Psoas muscle (tissue), 8 donors: ENCODE results near the gene HTR3C. TPM values are rescaled to one million over a fixed set of nuclear protein-coding genes. Genes with fewer than 3 reads are reported as not detected.

Experiments
- ATAC-seq, 4 donors: fragments of 200-7000 bp; cut with Tn5 transposase; one replicate each; pipeline ENCODE4 v1.9.1; 2020; ENCODE audit warnings: moderate library complexity in 3 of 4, mild to moderate bottlenecking in 2 of 4
- DNase-seq, 2 donors: peaks; one replicate each; pipeline ENCODE4 v3.0.0-alpha.2; 2020
- H3K27ac ChIP-seq: fragments of 200-600 bp; one replicate; pipeline ENCODE4 v1.8.0; 2022
- H3K27me3 ChIP-seq, 3 donors: fragments of 200-600 bp in 1 of 3; one replicate each; pipeline versions ENCODE4 v1.6.1 to v1.8.0; 2013 to 2022; ENCODE audit warnings: low read length in 2 of 3, mild to moderate bottlenecking in 2 of 3, moderate library complexity in 1 of 3; ENCODE audit not compliant: insufficient read depth in 3 of 3
- H3K36me3 ChIP-seq, 2 donors: fragments of 200-600 bp in 1 of 2; one replicate each; pipeline versions ENCODE4 v1.6.1 to v1.8.0; 2013 to 2022; ENCODE audit warnings: low read depth in 1 of 2, mild to moderate bottlenecking in 1 of 2, moderate library complexity in 1 of 2; ENCODE audit not compliant: insufficient read depth in 1 of 2
- H3K4me1 ChIP-seq: fragments of 200-600 bp; one replicate; pipeline ENCODE4 v1.8.0; 2022
- H3K4me3 ChIP-seq: fragments of 200-600 bp; one replicate; pipeline ENCODE4 v1.8.0; 2022; ENCODE audit warnings: mild to moderate bottlenecking
- H3K9me3 ChIP-seq: fragments of 200-600 bp; one replicate; pipeline ENCODE4 v1.8.0; 2022
- CTCF ChIP-seq: fragments of 200-600 bp; IDR thresholded peaks from one replicate; pipeline ENCODE4 v1.8.0; 2022; ENCODE audit warnings: antibody characterized with exemption
- WGBS, 3 donors: extraction: QIAGEN DNeasy Blood & Tissue Kit; methylation state at CpG; one replicate each; pipeline versions ENCODE4 v1.1.6 to v1.1.7; 2013; 5-methylcytosine and 5-hydroxymethylcytosine counted together
- intact Hi-C, 2 donors: fragments of 100-400 bp; cut with DNase I; formaldehyde crosslinking; loops; one replicate each; pipeline versions ENCODE4 v1.11.0 to v1.14.2; 2022
- polyA plus RNA-seq, 3 donors: library from polyadenylated mRNA; stranded (reverse); fragments of 200-250 nt; gene quantifications; one replicate each; pipeline ENCODE4 v1.2.3, GENCODE V29; 2013
- total RNA-seq, 4 donors: library from RNA; stranded (reverse); fragmentation: NEBNext Ultra II Directional in 2 of 4; extraction: Animal tissue kit (Norgen Biotek cat#: 25700) in 2 of 4; gene quantifications; one replicate each; pipeline versions ENCODE4 v1.2.1 to v1.2.4, GENCODE V29; 2021 to 2023
- donor health status: healthy with polysubstance abuse.
- donor health status: DM: no; HTN: no; CAD: no; lungs with moderate emphysema.
- donor health status: Bipolar disorder and iron deficiency.
- donor health status: healthy.
- donor health status: DM: yes; HTN: yes; CAD: no.
- donor health status: DM: no; HTN: no; CAD: no.
- donor health status: DM: no; HTN: no; CAD: no.
- donor health status: DM: yes; HTN: yes; CAD: no.

Gene HTR3C
- total and polyA plus RNA-seq, 7 donors: not detected

GRCh38 chr3:184016169-184016570 lies 36.7 kb upstream of the HTR3C start:
- TF ChIP-seq CTCF: no peak
- H3K4me1 ChIP-seq: peaks cover 37% of the 10 kb centered on the region
- no peak for DNase-seq
- H3K27me3 ChIP-seq: no peaks in the 10 kb centered on the region
- H3K9me3 ChIP-seq: no peaks in the 10 kb centered on the region
- H3K36me3 ChIP-seq: peaks cover 0 to 30% of the 10 kb centered on the region in 2 donors
- peak overlapping the region; percentile 96 for H3K4me3 ChIP-seq
- ATAC-seq: peak in 2 of 4 donors; percentile 6 to 13
- intact Hi-C loops: loop anchor here (2.0 to 10.0 kb wide), 5 partner anchors 39 to 159 kb away; partner anchors contain the start of gene AP2M1 (in 1 of the 2)
- WGBS, 3 donors: 22 to 53% (median 28%) methylated on average over 5 of the region's 5 CpGs
- H3K27ac ChIP-seq: peak overlapping the region; percentile 89

GRCh38 chr3:184016811-184017671 lies 35.8 kb upstream of the HTR3C start:
- H3K4me3 ChIP-seq: peak overlapping the region; percentile 96
- H3K4me1 ChIP-seq: peaks cover 33% of the 10 kb centered on the region
- intact Hi-C loops: loop anchor here (1.0 to 10.0 kb wide), 6 partner anchors 38 to 158 kb away; partner anchors contain the start of gene AP2M1 (in 1 of the 2)
- WGBS, 3 donors: 4 to 9% (median 7%) methylated on average over 54 to 57 of the region's 57 CpGs
- ATAC-seq: peak; percentile 83 to 89 (median 88)
- DNase-seq: peak; percentile 73 to 82
- peak overlapping the region; percentile 89 for H3K27ac ChIP-seq
- peaks cover 0 to 22% of the 10 kb centered on the region in 2 donors for H3K36me3 ChIP-seq
- H3K27me3 ChIP-seq: no peaks in the 10 kb centered on the region
- H3K9me3 ChIP-seq: no peaks in the 10 kb centered on the region
- TF ChIP-seq CTCF: peak; percentile 90

GRCh38 chr3:184017672-184018423 lies 35.0 kb upstream of the HTR3C start, which contains the start of gene ABCC5:
ABCC5 (minus strand) TSS chr3:184017884; CDS start chr3:184014392, 3,492 bp downstream.
- peaks cover 25% of the 10 kb centered on the region for H3K4me1 ChIP-seq
- no peak for TF ChIP-seq CTCF
- intact Hi-C loops: loop anchor here (1.0 to 10.0 kb wide), 6 partner anchors 39 to 157 kb away; partner anchors contain the start of gene AP2M1 (in 1 of the 2)
- H3K9me3 ChIP-seq: no peaks in the 10 kb centered on the region
- peak; percentile 91 to 94 (median 94) for ATAC-seq
- peak; percentile 94 to 97 for DNase-seq
- peak within 1 kb of the TSS; percentile 96 for H3K4me3 ChIP-seq
- WGBS, 3 donors: 0 to 1% (median 0%) methylated on average over 47 to 55 of the region's 55 CpGs
- no peaks in the 10 kb centered on the region for H3K27me3 ChIP-seq
- H3K36me3 ChIP-seq: peaks cover 0 to 14% of the 10 kb centered on the region in 2 donors
- H3K27ac ChIP-seq: peak within 1 kb of the TSS; percentile 89

- DNase-seq: no peak
- Histone ChIP-seq H3K36me3 (peaks cover 0 to 9% of the 10 kb centered on the region in 2 donors), H3K27me3 (no peaks in the 10 kb centered on the region), H3K9me3 (no peaks in the 10 kb centered on the region), H3K4me3 (peak overlapping the region; percentile 96), H3K27ac (peak overlapping the region; percentile 89), H3K4me1 (peaks cover 20% of the 10 kb centered on the region)
- TF ChIP-seq CTCF: no peak
- 89 to 90% (median 90%) methylated on average over 21 of the region's 21 CpGs for WGBS, 3 donors
- intact Hi-C loops: loop anchor here (5.0 to 10.0 kb wide), 4 partner anchors 41 to 156 kb away; partner anchors contain the start of gene AP2M1 (in 1 of the 2)
- ATAC-seq: no peak
These were observed 34.3 kb upstream of the HTR3C start for GRCh38 chr3:184018424-184018973.
